ENCODE data around the gene COQ10A.

GRCh38 chr12:56267443-56268071, 815 bp downstream of the COQ10A start:
- TF ChIP-seq POLR2AphosphoS5 (IDR thresholded peaks at IDR 0.05; ENCODE audit: borderline replicate concordance, low read depth, low read length), result no peak
- no peak for TF ChIP-seq EZH2 (IDR thresholded peaks at IDR 0.05)
- TF ChIP-seq FOXP2 (optimal IDR thresholded peaks at IDR 0.05; ENCODE audit: control extremely low read depth, extremely low read length, insufficient read depth), result no peak

All from SK-N-MC (cell line).